GM18502 (cell line): ENCODE measurements around the gene MYO18A.
"Not testable (repeated sequence)": the region's sequence is repeated elsewhere in the genome, so short reads cannot be mapped to it uniquely, and the experiment has no call there.

Experiments
- ATAC-seq: cut with Tn5 transposase; IDR thresholded peaks from one replicate; pipeline ENCODE4 v1.9.1; 2021; ENCODE audit warnings: mild to moderate bottlenecking; ENCODE audit not compliant: unreplicated experiment, poor library complexity

Gene MYO18A

GRCh38 chr17:29088782-29089181, 91.4 kb downstream of the MYO18A start:
- not testable (repeated sequence) for ATAC-seq

- no peak for ATAC-seq
These were observed 93.4 kb downstream of the MYO18A start for GRCh38 chr17:29086628-29087332.

- ATAC-seq, result no peak
These were observed 95.0 kb downstream of the MYO18A start for GRCh38 chr17:29085223-29085622.

GRCh38 chr17:29084541-29085146, 95.6 kb downstream of the MYO18A start:
- no peak for ATAC-seq

- no peak for ATAC-seq
These were observed 99.2 kb downstream of the MYO18A start for GRCh38 chr17:29080965-29081364.

GRCh38 chr17:29080323-29080722, 99.9 kb downstream of the MYO18A start:
- ATAC-seq, result no peak

GRCh38 chr17:29079887-29080286, 100.3 kb downstream of the MYO18A start:
- ATAC-seq, result no peak

GRCh38 chr17:29079433-29079832, 100.8 kb downstream of the MYO18A start:
- ATAC-seq, result no peak

GRCh38 chr17:29078183-29079045, 101.8 kb downstream of the MYO18A start:
- ATAC-seq, result no peak

- no peak for ATAC-seq
These were observed 102.9 kb downstream of the MYO18A start for GRCh38 chr17:29077320-29077719.

GRCh38 chr17:29076722-29077121, 103.5 kb downstream of the MYO18A start:
- ATAC-seq, result no peak

- ATAC-seq, result no peak
These were observed 104.1 kb downstream of the MYO18A start for GRCh38 chr17:29076087-29076486.

GRCh38 chr17:29074488-29074887, 105.7 kb downstream of the MYO18A start:
- no peak for ATAC-seq

GRCh38 chr17:29073520-29073919, 106.7 kb downstream of the MYO18A start:
- ATAC-seq, result no peak

- ATAC-seq, result no peak
These were observed 107.2 kb downstream of the MYO18A start for GRCh38 chr17:29073045-29073444.

- no peak for ATAC-seq
These were observed 108.9 kb downstream of the MYO18A start for GRCh38 chr17:29071303-29071702.

- no peak for ATAC-seq
These were observed 109.4 kb downstream of the MYO18A start for GRCh38 chr17:29070781-29071180.

- no peak for ATAC-seq
These were observed 109.9 kb downstream of the MYO18A start for GRCh38 chr17:29070308-29070707.

GRCh38 chr17:29069526-29070041, 110.6 kb downstream of the MYO18A start:
- ATAC-seq, result no peak

- ATAC-seq, result no peak
These were observed 111.4 kb downstream of the MYO18A start for GRCh38 chr17:29068818-29069217.

- no peak for ATAC-seq
These were observed 113.6 kb downstream of the MYO18A start for GRCh38 chr17:29066606-29067005.
